GM19193 (cell line): Measurements from ENCODE around the gene CNPY3.
A peak's percentile ranks its signal among the peaks of the same experiment; 100 is the strongest.

Experiments used
- POLR2A ChIP-seq: IDR thresholded peaks from 4 replicates; pipeline ENCODE4 v1.6.1; 2011; ENCODE audit not compliant: insufficient read depth, insufficient read length; ENCODE audit errors: extremely low read depth

Gene CNPY3

GRCh38 chr6:42970871-42971612 lies 41.8 kb downstream of the CNPY3 start:
- TF ChIP-seq POLR2A, result no peak

GRCh38 chr6:42971746-42972327 lies 42.6 kb downstream of the CNPY3 start:
- TF ChIP-seq POLR2A, result no peak

- TF ChIP-seq POLR2A, result no peak
Measured at GRCh38 chr6:42973926-42974325, 44.6 kb downstream of the CNPY3 start.

- TF ChIP-seq POLR2A, result no peak
Measured at GRCh38 chr6:42974919-42975505, 45.7 kb downstream of the CNPY3 start.

- TF ChIP-seq POLR2A, result no peak
Measured at GRCh38 chr6:42978487-42978838, 49.2 kb downstream of the CNPY3 start.

- TF ChIP-seq POLR2A, result peak; percentile 91
Measured at GRCh38 chr6:42978839-42979522, 49.7 kb downstream of the CNPY3 start, which contains the start of gene PEX6. TSS of gene PEX6 (minus strand) at chr6:42979181. CDS start at chr6:42979150, 31 bp downstream.

- TF ChIP-seq POLR2A, result no peak
Measured at GRCh38 chr6:42979523-42980177, 50.4 kb downstream of the CNPY3 start.

- TF ChIP-seq POLR2A, result no peak
Measured at GRCh38 chr6:42981836-42982235, 52.6 kb downstream of the CNPY3 start.

GRCh38 chr6:42984001-42984923 lies 55.0 kb downstream of the CNPY3 start, which contains the start of gene PPP2R5D:
TSS of gene PPP2R5D (plus strand) at chr6:42984570. CDS start at chr6:42984678, 108 bp downstream.
- TF ChIP-seq POLR2A, result peak; percentile 92

GRCh38 chr6:42984924-42985475 lies 55.7 kb downstream of the CNPY3 start:
- no peak for TF ChIP-seq POLR2A

GRCh38 chr6:42987533-42988451 lies 58.5 kb downstream of the CNPY3 start:
- TF ChIP-seq POLR2A, result no peak

- no peak for TF ChIP-seq POLR2A
Measured at GRCh38 chr6:42988486-42989020, 59.3 kb downstream of the CNPY3 start.
